ENCODE results near the gene TMEM255A. TPM values are rescaled to one million over a fixed set of nuclear protein-coding genes. Genes with fewer than 3 reads are reported as not detected.

Gene TMEM255A
- total and polyA plus RNA-seq, 2 of the 13 experiments (the other 11 are each of a cell fraction or from before 2014, with no cell fraction given), result 0.13 to 0.40 TPM

GRCh38 chrX:120244735-120245498, 66.3 kb downstream of the TMEM255A start (continued):
- TF ChIP-seq ZNF343 (CRISPR knock-in tag; IDR thresholded peaks at IDR 0.05) (peak; percentile 75; the same call in 1 of the 2 replicates), ZNF460 (CRISPR knock-in tag; IDR thresholded peaks at IDR 0.05; ENCODE audit: borderline replicate concordance) (peak; percentile 15; the same call in 1 of the 2 replicates), ZFP82 (CRISPR knock-in tag; IDR thresholded peaks at IDR 0.05; ENCODE audit: borderline replicate concordance) (0 out of 2 replicates have a peak, but pooled peaks have one; percentile 54), HINFP (CRISPR knock-in tag; IDR thresholded peaks at IDR 0.05; ENCODE audit: low read depth) (no peak), MEIS2 (CRISPR knock-in tag; IDR thresholded peaks at IDR 0.05) (0 out of 2 replicates have a peak, but pooled peaks have one; percentile 48), ZNF749 (CRISPR knock-in tag; IDR thresholded peaks at IDR 0.05; ENCODE audit: borderline replicate concordance) (no peak), FOSL2 (CRISPR knock-in tag; IDR thresholded peaks at IDR 0.05) (peak; percentile 40), JUND (CRISPR knock-in tag; IDR thresholded peaks at IDR 0.05) (no peak), KMT2A (CRISPR knock-in tag; IDR thresholded peaks at IDR 0.05) (peak; percentile 93), ELF1 (CRISPR knock-in tag; IDR thresholded peaks at IDR 0.05) (peak; percentile 60; the same call in 1 of the 2 replicates), RXRA (CRISPR knock-in tag; IDR thresholded peaks at IDR 0.05) (peak; percentile 61), EED (CRISPR knock-in tag; IDR thresholded peaks at IDR 0.05) (peak; percentile 74), SIX1 (CRISPR knock-in tag; IDR thresholded peaks at IDR 0.05; ENCODE audit: borderline replicate concordance) (no peak), ZNF720 (CRISPR knock-in tag; IDR thresholded peaks at IDR 0.05) (no peak), ZNF891 (CRISPR knock-in tag; IDR thresholded peaks at IDR 0.05) (0 out of 2 replicates have a peak, but pooled peaks have one; percentile 27), ZNF766 (CRISPR knock-in tag; IDR thresholded peaks at IDR 0.05; ENCODE audit: borderline replicate concordance) (no peak), SOX6 (IDR thresholded peaks at IDR 0.05) (no peak), SOX6 (CRISPR knock-in tag; IDR thresholded peaks at IDR 0.05) (peak; percentile 46; the same call in 1 of the 2 replicates), ZNF556 (CRISPR knock-in tag; IDR thresholded peaks at IDR 0.05; ENCODE audit: borderline replicate concordance) (peak; percentile 59; the same call in 1 of the 2 replicates)
- TF ChIP-seq, protein P1, sequence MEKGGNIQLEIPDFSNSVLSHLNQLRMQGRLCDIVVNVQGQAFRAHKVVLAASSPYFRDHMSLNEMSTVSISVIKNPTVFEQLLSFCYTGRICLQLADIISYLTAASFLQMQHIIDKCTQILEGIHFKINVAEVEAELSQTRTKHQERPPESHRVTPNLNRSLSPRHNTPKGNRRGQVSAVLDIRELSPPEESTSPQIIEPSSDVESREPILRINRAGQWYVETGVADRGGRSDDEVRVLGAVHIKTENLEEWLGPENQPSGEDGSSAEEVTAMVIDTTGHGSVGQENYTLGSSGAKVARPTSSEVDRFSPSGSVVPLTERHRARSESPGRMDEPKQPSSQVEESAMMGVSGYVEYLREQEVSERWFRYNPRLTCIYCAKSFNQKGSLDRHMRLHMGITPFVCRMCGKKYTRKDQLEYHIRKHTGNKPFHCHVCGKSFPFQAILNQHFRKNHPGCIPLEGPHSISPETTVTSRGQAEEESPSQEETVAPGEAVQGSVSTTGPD (CRISPR knock-in tag; IDR thresholded peaks at IDR 0.05), result no peak
- TF ChIP-seq, protein P2, sequence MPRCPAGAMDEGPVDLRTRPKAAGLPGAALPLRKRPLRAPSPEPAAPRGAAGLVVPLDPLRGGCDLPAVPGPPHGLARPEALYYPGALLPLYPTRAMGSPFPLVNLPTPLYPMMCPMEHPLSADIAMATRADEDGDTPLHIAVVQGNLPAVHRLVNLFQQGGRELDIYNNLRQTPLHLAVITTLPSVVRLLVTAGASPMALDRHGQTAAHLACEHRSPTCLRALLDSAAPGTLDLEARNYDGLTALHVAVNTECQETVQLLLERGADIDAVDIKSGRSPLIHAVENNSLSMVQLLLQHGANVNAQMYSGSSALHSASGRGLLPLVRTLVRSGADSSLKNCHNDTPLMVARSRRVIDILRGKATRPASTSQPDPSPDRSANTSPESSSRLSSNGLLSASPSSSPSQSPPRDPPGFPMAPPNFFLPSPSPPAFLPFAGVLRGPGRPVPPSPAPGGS (CRISPR knock-in tag; IDR thresholded peaks at IDR 0.05), result 0 out of 2 replicates have a peak, but pooled peaks have one; percentile 51
- TF ChIP-seq, protein P3, sequence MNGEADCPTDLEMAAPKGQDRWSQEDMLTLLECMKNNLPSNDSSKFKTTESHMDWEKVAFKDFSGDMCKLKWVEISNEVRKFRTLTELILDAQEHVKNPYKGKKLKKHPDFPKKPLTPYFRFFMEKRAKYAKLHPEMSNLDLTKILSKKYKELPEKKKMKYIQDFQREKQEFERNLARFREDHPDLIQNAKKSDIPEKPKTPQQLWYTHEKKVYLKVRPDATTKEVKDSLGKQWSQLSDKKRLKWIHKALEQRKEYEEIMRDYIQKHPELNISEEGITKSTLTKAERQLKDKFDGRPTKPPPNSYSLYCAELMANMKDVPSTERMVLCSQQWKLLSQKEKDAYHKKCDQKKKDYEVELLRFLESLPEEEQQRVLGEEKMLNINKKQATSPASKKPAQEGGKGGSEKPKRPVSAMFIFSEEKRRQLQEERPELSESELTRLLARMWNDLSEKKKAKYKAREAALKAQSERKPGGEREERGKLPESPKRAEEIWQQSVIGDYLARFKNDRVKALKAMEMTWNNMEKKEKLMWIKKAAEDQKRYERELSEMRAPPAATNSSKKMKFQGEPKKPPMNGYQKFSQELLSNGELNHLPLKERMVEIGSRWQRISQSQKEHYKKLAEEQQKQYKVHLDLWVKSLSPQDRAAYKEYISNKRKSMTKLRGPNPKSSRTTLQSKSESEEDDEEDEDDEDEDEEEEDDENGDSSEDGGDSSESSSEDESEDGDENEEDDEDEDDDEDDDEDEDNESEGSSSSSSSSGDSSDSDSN (CRISPR knock-in tag; IDR thresholded peaks at IDR 0.05), result peak; percentile 47; the same call in 1 of the 2 replicates
